ENCODE results near the gene DNAJB2. TPM values are rescaled to one million over a fixed set of nuclear protein-coding genes. Genes with fewer than 3 reads are reported as not detected.
"Not testable (repeated sequence)": the region's sequence is repeated elsewhere in the genome, so short reads cannot be mapped to it uniquely, and the experiment has no call there.

Gene DNAJB2
- total RNA-seq, 1 donor from 2014 or later: 46.7 TPM

DNA sequence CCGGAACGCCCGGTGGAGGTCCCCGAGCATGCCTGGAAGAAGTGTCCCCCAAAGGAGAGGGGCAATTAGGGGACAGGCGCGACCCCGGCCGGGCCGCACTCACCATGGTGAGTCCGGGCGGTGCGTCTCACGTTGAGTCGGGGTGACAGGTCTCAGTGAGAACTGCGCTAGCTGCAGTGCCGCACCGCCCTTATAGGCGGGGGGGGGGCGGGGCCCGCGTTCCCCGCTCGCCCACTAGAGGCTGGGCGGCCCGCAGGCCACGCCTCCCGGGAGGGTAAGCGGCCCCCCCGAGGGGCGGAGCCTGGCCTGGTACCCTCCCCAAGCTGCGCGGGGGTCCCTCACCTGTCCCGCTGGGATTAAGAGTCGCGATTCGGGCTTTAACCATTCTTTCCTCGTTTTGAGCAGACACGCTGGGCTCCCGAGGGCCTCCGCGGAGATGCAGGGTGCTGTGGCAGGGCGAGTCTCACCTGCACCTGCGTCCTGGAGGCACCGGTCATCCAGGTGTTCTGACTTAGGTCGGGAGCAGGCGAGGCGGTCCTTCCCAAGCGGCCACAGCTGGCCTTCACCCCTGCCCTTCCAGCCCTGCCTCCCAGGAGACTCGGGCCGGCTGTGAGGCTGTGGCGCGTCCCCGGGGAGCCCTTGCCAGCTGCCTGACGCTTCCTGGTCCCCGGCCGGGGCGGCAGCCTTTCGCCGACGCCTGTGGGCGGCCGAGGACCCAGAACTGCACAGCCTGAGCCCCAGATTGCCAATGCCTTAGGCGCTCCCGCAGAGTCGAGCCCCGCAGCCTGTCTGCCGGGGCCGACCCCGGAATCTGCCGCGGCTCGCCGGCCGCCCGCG is 25.2 kb upstream of the DNAJB2 start, which contains the start of gene TUBA4A:
TSS of gene TUBA4A (minus strand) at position 166 of the 837 bp plus-strand sequence. CDS start at position 106, 60 bp downstream.
- intact Hi-C loops (cut with micrococcal nuclease): loop anchor here (1.0 to 5.0 kb wide), 15 partner anchors 9 to 983 kb away; partner anchors contain the start of genes AAMP, ANKZF1, ATG9A and CHPF

DNA sequence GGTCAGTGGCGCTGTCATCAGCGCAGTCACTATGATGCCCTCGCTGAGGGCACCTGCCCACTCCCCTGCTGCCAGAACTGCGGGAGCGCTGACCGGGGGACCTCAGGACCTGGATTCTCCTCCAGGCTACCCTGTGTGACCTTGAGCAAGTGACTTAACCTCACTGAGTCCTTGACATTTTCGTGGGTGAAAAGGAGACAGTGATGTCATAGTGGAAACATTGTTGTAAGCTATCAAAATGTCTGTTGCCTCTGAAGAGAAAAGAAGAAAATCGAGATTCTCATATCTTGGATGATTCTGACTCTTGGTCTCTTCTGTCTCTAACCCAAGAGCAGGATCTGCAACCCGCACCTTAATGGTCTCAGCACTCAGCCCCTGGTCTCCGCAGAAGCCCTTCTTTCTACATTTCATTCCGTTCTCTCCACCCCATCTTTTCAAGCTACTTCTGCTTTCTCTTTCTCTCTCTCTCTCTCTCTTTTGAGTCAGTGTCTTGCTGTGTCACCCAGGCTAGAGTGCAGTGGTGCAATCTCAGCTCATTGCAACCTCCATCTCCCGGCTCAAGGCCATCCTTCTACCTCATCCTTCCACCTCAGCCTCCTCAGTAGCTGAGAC is 24.5 kb upstream of the DNAJB2 start:
- intact Hi-C loops (cut with micrococcal nuclease): loop anchor here (1.0 to 5.0 kb wide), 6 partner anchors 41 to 544 kb away; partner anchors contain the start of genes CHPF, GMPPA, NHEJ1 and TTLL4

DNA sequence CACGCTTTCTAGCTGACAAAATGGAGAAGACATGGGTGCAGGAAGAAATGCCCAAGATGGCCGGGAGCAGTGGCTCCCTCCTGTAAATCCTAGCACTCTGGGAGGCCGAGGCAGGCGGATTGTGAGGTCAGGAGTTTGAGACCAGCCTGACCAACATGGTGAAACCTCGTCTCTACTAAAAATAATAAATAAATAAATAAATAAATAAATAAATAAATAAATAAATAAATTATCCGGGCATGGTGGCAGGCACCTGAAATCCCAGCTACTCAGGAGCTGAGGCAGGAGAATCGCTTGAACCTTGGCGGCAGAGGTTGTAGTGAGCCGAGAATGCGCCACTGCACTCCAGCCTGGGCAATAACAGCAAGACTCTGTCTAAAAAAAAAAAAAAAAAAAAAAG is 20.2 kb upstream of the DNAJB2 start:
- intact Hi-C loops (cut with micrococcal nuclease): not testable (repeated sequence)

DNA sequence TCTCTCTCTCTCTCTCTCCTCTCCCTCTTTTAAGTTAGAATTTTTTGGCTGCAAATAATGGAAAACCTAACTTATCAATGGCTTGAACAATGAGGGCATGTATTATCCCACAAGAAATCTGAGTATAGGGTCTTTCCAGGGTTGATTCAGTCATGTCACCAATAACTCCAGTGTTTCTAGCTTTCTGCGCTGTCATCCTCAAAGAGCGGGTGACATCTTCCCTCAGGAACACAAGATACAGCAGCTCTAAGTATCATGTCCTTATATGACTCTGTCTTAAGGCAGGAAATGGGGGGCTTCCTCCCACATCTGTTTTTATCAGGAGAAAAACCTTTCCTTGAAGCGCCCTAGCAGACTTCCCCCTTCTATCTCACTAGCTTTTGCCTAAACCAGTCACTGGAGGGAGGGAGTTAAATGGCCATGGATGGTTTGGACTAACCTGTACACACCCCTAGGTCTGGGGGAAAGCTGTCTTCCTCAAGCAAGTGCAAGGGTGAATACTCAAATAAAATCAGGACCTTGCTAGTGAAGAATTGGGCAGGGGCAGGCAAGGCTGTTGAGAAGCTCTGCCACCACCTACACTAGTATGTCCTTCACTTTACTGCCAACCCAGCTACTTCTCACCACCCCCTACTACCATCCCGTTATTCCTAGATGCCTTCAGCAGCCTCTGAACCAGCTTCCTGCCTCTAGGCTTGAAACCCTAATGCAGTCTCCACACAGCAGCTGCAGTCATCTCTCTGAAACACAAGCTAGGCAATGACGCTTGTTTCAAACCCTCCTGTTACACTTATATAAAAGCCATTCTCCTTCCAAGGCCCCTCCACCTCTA is 17.9 kb upstream of the DNAJB2 start:
- intact Hi-C loops (cut with micrococcal nuclease): no loop called here

DNA sequence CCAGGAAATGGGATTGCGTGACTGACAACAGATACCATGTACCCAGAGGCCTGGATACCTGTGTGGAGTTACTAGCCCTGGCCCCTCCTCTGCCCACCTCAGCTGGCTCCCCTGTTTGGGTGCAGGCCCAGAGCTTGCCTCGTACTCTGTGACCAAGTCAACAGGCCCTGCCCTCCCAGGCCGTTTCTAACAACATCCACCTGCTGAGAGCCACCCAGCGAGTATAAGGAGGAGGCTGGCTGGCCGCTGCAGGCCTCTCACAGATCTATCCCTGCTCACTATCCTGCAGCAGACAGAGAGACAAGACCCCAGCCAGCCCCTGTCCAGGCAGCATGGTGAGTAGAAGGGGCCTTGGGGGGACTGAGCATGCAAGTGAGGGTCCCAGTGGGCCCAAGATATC is 12.9 kb upstream of the DNAJB2 start:
- intact Hi-C loops (cut with micrococcal nuclease): no loop called here

DNA sequence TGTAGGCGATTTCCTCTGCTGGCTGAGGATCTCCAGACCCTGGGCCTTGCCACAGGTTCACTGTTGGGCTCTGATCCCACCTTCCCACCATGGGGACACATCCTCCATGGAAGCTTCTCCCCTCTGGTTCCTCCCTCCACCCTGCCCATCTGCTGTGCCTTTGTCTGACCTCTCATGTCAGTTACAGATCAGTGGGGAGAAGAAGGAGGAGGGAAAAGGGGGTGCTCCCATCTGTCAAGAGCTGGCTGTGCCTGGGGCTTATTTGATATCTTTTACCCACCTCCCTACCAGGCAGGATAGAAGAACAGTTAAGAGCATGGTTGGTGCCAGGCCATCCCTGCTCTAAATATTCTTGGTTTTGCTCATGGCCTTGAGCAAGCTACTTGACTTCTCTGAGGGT is 12.3 kb upstream of the DNAJB2 start:
- intact Hi-C loops (cut with micrococcal nuclease): no loop called here

DNA sequence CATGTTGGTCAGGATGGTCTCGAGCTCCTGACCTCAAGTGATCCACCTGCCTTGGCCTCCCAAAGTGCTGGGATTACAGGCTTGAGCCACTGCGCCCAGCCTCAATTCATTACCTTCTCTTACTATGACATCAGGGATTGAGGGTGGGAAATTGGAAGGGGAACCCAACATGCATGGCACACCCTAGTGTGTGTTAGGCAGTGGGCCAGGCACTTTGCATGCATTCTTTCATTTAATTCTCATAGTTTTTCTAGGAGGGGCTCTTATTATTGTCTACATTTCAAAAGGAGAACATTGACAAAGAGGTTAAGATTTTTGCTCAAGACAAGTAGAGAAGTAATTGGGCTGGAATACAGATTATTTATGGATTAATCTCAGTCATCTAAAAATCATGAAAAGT is 10.9 kb upstream of the DNAJB2 start:
- intact Hi-C loops (cut with micrococcal nuclease): no loop called here

DNA sequence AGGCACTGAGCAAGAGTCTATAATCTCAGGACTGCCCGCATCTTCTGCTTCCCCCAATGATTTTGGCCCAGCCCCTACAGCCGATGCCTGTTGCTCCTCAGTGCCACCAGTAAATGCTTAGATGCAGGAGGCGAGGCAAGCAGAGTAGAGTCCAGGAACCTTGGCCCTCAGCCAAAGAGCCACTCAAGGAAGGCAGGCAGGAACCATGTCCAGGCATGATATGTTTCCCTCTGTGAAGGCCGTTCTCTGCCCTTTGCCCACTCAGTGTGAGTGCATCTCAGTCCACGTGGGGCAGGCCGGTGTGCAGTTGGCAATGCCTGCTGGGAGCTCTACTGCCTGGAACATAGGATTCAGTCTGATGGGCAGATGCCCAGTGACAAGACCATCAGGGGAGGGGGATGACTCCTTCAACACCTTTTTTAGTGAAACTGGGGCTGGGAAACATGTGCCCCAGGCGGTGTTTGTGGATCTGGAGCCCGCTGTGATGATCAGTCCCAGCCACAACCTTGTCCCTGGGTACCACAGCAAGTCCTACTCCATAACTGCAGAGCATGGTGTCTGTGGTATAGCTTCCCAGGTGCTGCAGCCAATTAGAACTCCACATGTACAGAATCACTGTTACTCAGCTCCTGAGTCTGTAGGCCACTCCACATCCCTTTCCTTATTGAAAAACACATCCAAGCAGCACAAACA is 9.7 kb upstream of the DNAJB2 start:
- intact Hi-C loops (cut with micrococcal nuclease): no loop called here

DNA sequence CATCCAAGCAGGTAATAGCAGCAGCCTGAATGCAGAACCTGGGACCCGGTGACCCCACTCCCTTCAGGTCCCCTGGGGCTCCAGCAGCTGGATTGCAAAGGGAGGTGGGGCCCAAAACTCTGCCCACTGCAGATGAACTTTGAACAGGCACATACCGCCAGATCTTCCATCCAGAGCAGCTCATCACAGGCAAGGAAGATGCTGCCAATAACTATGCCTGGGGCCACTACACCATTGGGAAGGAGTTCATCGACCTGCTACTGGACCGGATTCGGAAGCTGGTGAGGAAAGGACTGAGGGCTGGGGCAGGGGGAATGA is 9.2 kb upstream of the DNAJB2 start:
- intact Hi-C loops (cut with micrococcal nuclease): no loop called here

DNA sequence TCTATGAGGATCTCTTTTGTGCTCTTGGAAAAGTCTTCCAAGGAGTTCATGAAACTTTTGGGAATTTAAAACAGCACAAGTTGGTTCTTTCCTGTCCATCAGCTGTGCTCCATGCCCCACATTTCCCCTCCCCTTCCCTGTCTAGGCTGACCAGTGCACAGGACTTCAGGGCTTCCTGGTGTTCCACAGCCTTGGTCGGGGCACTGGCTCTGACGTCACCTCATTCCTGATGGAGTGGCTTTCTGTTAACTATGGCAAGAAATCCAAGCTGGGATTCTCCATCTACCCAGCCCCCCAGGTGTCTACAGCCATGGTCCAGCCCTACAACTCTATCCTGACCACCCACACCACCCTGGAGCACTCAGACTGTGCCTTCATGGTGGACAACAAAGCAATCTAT is 8.1 kb upstream of the DNAJB2 start:
- intact Hi-C loops (cut with micrococcal nuclease): no loop called here

DNA sequence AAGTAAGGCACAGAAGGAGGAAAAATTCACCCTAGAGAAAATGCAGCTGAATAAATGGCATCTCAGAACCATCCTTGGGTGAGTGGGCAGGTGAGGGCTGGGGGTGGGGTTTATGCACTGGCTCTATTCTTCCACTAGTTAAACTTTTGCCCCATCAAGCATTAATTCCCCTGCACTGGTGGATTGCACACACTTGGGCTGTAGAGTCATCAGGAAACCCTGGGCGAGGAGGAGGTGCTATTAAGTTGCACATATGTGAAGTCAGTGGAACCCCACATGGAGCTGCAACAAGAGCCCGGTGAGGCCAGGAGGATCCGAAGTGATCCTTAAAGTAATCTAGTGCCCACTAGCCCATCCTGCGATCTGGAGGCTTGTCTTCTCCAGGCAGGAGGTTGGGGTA is 6.8 kb upstream of the DNAJB2 start:
- intact Hi-C loops (cut with micrococcal nuclease): no loop called here

DNA sequence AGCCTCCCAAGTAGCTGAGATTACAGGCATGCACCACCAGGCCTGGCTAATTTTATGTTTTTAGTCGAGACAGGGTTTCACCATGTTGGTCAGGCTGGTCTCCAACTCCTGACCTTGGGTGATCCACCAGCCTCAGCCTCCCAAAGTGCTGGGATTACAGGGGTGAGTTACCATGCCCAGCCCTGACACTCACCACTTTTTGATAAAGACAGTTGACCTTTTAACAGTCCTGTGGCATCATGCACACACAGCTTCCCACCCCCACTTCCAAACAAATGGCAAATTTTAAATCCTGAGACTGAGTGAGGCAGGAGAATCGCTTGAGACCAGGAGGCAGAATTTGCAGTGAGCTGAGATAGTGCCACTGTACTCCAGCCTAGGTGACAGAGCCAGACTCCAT is 6.2 kb upstream of the DNAJB2 start:
- intact Hi-C loops (cut with micrococcal nuclease): no loop called here

DNA sequence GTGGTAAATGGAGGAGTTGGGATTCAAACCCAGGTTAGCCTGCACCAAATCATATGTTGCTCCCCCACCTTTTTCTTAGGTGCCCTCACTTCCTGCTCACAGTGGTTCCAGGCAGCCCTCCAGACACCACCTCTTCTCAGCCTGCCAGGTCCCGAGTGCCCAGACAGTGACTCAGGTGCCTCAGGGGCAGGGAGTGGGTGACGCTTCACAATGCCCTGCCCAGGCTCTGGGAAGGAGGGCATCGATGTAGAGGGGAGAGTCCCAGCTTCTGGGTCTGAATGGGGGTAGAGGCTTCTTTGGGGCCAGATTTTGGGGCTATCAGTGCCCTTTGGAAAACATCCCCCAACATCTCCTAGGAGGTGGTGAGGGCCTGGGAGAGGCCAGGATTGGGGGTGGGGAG is 5.2 kb upstream of the DNAJB2 start:
- intact Hi-C loops (cut with micrococcal nuclease): no loop called here

DNA sequence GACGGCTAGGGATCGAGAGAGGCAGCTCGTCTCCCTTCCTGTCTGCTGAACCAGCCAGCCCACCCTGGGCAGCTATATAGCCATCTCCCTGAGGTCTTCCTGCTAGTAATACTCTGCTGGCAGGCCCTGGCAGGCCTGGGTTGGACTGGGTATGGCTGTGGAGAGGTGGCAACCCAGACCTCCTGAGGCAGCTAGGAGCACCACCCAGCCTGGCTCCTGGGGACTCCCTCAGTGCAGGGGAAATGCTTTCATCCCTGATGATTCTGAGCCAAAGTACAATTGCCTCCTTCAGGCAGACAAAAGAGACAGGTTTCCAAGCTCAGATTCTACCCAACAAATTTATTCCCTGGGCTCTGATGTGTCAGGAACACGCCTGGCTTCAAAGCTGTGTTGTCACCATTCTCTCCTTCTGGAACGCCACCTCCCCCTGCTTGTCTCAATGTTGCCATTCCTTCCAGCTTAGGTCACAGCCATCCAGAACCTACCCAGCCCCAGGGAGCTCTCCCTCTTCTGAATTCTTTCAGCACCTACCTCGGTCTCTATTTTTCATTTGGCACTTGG is 4.7 kb upstream of the DNAJB2 start:
- intact Hi-C loops (cut with micrococcal nuclease): no loop called here

DNA sequence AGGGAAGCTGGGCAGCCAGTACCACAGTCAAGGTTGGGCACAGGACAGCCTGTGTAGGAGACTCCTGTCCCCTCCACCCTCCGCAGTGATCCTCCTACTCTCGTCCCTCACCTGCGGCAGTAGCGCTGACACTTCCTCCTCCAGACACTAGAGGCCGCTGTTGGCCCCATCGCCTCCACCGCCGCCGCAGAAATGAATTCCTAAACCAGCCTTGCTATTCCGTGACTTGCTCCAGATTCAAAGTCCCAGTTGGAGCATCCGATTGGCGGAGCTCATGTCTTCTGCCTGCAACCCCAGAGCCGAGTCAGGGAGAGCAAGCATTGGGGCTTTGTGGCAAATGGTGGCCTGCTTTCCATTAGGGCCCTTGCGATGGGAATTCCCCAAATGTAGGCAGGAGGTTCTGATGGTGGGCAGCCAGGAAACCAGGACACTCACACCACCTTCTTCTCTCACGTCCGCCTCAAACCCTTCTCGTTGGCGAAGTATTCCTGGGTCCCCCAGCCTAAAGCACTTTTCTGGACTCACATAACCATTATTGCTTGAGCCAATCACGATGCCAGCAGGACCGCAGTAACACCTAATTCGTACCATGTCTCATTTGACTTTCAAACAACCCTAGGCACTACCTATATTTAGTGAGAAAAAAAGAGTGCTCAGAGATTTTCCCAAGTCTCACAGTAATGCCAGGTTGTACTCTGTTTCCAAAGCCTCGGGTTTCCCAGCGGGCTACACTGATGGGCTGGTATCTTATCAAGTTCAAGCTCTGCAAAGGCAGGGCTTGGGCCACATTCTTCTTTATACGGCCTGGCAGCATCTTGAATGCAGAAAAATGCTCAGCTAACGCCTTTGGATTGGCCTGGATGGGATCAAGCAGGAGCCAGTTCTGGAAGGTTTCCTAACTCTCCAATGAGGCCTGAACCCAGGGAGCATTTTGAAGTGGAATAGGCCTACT is 1.2 kb upstream of the DNAJB2 start:
- intact Hi-C loops (cut with micrococcal nuclease): loop anchor here (2.0 to 5.0 kb wide), 2 partner anchors 264 to 879 kb away; partner anchors contain the start of genes CHPF, CTDSP1 and TMEM198

DNA sequence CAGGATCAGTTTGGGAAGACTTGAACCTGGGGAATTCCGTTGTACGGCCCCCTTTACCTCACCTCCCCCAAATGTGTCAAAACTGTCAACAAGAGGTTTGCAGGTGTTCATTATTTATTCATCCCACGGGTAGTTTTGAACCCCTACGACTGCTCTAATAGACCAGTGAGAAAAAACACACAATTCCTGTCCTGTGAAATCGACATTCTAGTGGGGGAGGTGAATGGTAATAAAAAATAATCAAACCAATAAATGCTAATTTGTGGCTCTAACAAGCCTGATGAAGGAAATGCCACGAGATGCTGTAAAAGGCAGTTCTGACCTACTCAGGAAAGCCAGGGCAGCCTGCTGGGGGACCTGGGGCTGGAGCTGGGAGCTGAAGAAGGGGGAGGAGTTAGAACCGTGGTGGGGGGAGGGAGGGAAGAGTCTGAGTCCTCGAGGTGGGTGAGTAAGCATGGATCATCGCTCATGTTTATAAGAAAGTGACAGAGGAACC is 463 bp upstream of the DNAJB2 start:
- intact Hi-C loops (cut with micrococcal nuclease): loop anchor here (1.0 to 5.0 kb wide), 20 partner anchors 17 to 1008 kb away; partner anchors contain the start of genes AAMP, ABCB6, ANKZF1 and ATG9A

DNA sequence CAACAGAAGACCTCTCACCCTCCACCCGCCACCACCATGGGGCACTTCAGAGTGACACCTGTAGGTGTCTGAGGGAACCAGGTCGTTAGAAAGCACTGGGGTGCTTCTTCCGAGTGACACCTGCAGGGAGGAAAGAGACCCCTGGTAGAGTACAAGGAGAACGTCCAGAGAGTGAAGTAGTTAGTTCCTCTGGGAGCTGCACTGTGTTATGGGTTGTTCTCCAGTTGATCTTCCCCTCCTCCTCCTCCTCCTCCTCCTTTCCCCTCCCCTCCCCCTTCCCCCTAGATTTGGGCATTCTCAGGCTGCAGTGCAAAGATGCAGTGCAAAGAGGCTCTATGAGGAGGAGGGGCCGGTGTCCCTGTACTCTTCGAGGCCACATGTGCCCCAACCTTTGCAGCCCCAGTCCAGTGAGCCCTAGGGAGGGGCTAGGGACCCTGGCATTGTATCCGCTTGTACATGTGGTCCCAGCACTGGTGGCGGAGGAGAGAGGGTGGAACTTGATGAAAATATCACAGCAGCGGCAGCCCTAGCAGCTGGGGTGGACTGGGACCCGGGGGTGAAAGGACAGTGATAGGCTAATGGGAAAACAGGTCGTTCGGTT is 850 bp downstream of the DNAJB2 start:
- intact Hi-C loops (cut with micrococcal nuclease): loop anchor here (1.0 to 5.0 kb wide), 20 partner anchors 15 to 1010 kb away; partner anchors contain the start of genes AAMP, ABCB6, ANKZF1 and ATG9A

DNA sequence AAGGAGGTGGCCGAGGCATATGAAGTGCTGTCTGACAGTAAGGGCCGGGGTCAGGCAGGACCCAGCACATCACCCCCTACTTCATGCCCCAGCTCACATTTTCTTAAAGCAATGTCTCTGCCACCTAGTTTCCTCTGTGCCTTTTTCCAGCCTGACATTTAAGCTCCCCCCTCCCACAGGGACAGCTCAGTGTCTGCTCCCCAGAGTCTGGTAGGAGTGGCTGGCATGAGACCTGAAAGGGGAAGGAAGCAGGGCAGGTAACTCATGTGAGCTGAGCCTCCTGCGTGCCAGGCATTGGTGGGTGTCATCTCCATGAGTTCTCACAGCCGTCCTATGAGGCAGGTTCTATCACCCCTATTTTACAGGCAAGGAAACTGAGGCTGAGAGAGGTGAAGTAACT is 1.5 kb downstream of the DNAJB2 start:
- intact Hi-C loops (cut with micrococcal nuclease): no loop called here

DNA sequence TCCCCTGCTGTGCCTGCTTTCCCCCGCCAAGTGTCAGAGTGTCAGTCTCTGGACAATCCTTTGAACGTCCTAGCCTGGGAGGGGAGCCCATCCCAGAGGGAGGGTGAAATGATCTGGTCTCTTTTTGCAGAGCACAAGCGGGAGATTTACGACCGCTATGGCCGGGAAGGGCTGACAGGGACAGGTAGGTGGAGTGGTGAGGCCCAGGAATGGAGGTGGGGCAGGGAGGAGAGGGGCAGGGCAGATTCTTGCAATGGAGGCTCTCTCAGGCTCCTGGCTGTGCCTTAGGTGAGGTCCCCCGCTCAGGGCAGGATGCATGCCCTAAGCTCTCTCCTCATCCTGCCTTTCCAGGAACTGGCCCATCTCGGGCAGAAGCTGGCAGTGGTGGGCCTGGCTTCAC is 2.4 kb downstream of the DNAJB2 start:
- intact Hi-C loops (cut with micrococcal nuclease): no loop called here

Data from T-helper 1 cell treated with Interleukin-12 subunit alpha and Interleukin-12 subunit beta and Interleukin-4 antibody, amounts not matched to agents 30 ng/mL and 1 ng/mL, for 36 hours (primary cell).